ENCODE data around the gene CPEB4.

GRCh38 chr5:174011441-174011840 is 123.3 kb downstream of the CPEB4 start:
- TF ChIP-seq, protein P1, sequence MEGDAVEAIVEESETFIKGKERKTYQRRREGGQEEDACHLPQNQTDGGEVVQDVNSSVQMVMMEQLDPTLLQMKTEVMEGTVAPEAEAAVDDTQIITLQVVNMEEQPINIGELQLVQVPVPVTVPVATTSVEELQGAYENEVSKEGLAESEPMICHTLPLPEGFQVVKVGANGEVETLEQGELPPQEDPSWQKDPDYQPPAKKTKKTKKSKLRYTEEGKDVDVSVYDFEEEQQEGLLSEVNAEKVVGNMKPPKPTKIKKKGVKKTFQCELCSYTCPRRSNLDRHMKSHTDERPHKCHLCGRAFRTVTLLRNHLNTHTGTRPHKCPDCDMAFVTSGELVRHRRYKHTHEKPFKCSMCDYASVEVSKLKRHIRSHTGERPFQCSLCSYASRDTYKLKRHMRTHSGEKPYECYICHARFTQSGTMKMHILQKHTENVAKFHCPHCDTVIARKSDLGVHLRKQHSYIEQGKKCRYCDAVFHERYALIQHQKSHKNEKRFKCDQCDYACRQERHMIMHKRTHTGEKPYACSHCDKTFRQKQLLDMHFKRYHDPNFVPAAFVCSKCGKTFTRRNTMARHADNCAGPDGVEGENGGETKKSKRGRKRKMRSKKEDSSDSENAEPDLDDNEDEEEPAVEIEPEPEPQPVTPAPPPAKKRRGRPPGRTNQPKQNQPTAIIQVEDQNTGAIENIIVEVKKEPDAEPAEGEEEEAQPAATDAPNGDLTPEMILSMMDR (conservative IDR thresholded peaks at IDR 0.05 in 1 of 2, IDR thresholded peaks at IDR 0.05 in 1 of 2; ENCODE audit: extremely low read depth in 1 of 2, insufficient read depth in 1 of 2, low read depth in 1 of 2, low read length in 2 of 2), result no peak
- no peak for TF ChIP-seq EZH2 (IDR thresholded peaks at IDR 0.05; ENCODE audit: borderline replicate concordance, low read length)
